AG08396 (cell line): ENCODE data around the gene RAC2.
"Not testable (repeated sequence)": the region's sequence is repeated elsewhere in the genome, so short reads cannot be mapped to it uniquely, and the experiment has no call there.

ENCODE experiments used
- DNase-seq: peaks from one replicate; pipeline ENCODE4 v3.0.0; 2012; ENCODE audit warnings: low spot score, mixed read lengths

The RAC2 gene

GRCh38 chr22:37234736-37235711 lies 9.0 kb downstream of the RAC2 start:
- no peak for DNase-seq

DNA sequence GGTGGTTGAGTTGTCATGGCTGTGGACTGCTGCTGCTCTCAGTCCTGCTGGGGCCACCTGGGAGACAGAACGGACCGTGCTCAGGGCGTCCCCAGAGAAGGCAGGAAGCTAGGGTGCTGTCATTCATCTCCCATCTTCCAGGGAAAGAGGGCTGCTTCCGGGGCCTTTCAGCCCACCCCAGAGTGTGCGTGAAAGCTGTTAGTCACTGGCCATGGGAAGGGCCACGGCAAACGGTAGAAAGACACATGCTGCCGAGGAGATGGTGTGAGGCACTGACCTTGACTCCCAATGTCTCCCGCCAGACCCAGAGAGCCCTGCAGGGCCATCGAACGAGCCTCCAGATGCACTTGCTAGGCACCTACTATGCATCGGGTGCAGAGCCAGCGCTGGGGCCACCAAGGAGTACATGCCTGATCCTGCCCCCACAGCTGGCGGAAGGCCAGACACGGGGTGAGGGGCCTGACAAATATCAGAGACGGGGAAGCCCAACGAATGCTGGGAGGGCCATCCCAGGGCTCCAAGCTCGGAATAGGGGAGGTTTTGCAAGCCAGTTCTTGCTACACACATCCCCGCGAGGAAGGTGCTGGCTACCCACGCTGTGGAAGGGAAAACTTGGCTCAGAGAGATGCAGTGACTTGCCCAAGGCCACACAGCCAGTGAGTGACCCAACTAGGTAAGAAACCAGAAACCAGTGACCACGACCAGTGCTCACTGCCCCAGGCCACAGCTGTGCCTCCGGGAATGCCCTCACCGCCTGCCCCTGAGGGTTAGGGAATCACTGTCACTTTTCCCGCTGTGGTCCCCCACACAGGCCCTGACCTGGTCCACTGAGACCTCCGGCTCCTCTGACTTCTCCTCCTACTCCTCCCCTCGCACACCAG lies 10.1 kb downstream of the RAC2 start:
- DNase-seq: no peak

GRCh38 chr22:37233371-37233750 lies 10.7 kb downstream of the RAC2 start:
- not testable (repeated sequence) for DNase-seq

- DNase-seq: no peak
Observed at GRCh38 chr22:37232140-37232998, 11.7 kb downstream of the RAC2 start.

- no peak for DNase-seq
Observed at GRCh38 chr22:37231406-37232139, 12.5 kb downstream of the RAC2 start.

DNA sequence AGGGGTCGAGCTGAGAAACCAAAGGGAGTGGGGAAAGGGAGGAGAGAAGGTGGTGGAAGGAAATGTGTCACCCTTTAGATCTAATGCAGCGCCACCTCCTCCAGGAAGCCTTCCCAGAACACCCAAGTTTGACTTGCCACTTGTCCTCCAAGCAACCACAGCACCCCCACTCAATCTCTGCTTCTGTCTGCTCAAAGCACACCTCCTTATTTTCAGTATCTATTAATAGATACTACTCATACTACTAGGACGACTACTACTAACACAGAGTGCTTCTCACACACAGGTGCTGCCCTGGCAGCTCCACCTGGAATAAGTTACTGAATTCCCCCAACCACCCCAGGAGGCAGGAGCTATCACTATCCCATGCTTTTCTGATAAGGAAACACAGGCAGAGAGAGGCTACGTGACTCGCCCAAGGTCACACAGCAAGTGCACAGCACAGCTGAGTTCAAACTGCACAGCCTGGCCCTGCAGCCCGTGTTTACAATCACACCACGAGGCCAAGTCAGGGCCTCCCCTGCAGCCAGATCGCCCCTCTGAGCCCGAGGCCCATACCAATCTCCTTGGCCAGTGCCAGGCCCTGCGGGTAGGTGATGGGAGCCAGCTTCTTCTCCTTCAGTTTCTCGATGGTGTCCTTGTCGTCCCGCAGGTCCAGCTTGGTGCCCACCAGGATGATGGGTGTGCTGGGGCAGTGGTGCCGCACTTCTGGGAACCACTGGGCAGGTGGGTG lies 13.2 kb downstream of the RAC2 start:
- no peak for DNase-seq

DNA sequence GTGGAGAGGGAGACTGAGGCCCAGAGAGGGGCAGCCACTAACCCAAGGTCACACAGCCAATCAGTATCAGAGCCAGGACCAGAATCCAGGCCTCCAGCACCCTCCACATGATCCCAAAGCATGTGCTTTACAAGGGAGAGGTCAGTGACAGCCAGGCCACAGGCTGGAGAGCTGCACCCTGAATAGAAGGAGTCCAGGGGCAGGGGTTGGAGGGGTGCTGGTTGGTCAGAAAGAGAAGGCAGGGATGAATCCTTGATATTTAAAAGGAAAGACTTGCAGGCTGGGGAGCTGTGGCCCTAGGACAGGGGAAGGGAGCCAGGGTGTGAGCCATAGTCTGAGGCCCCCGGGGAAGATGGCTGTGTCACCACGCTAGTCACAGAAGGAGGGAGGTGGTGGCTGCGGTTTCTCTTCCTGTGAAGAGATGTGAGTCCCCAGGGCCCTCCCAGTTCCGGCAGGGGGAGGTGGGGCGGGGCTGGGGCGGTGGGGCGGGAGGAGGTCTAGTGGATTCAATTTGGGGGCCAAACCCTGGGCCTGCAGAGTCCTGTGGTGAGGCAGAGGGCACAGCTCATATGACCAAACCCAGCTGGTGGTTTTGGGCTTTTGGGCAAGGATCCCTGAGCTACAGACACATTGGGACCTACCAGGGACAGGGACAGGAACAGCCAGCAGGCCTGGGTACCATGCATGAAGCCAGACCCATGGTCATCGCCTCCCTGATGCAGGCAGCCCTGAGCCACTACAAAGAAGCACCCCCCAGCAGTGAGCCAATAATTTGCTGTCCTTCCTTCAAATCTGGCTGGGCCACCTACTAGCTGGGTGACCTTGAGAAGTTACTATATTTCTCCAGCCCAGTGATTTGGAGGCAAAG lies 14.0 kb downstream of the RAC2 start:
- no peak for DNase-seq

GRCh38 chr22:37229012-37229804 lies 14.9 kb downstream of the RAC2 start:
- peak; percentile 76 for DNase-seq

GRCh38 chr22:37228106-37229011 lies 15.7 kb downstream of the RAC2 start:
- DNase-seq: no peak

DNA sequence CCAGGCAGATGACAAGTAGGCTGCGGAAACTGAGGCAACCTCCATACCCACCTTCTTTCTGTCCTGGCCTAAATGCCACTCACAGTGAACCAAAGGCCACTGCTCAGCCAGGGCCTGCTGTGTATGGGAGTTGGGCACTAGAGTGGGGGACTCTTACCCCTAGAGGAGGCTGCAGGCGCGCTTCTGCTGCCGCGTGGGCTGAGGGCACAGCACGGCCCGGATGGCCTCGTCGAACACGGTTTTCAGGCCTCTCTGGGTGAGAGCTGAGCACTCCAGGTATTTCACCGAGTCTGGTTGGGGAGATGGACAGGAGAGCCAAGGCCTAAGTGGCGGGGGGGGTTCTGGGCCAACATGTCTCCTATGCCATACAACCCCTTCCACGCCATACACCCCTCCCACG lies 17.6 kb downstream of the RAC2 start:
- no peak for DNase-seq

DNA sequence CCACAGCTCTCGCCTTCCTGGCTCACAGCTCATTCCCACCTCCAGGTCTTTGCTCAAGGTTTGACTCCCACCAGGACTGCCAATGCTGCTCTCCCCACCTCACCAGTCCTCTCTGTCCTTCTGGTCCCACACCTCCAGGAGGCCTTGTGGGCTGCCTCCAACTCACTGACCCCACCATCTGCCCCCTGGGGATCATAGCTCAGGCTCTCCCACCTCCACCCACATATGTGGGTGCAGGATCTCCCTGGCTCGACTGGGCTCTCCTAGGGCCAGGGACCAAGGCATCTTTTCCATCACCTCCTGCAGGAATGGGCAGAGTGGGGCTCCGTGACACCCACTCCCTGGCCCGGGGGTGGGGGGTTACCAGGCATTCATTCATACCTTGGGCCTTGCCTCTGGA lies 18.0 kb downstream of the RAC2 start:
- DNase-seq: no peak

- no peak for DNase-seq
Observed at GRCh38 chr22:37225481-37225880, 18.6 kb downstream of the RAC2 start.

GRCh38 chr22:37224757-37225420 lies 19.2 kb downstream of the RAC2 start:
- no peak for DNase-seq

- no peak for DNase-seq
Observed at GRCh38 chr22:37223965-37224551, 20.0 kb downstream of the RAC2 start.

GRCh38 chr22:37222440-37222971 lies 21.6 kb downstream of the RAC2 start:
- no peak for DNase-seq
